CD4-positive, alpha-beta T cell treated with Interleukin-12 subunit alpha and Interleukin-12 subunit beta, for 1 hour (primary cell): ENCODE results near the gene KIFC3.

Source experiments
- DNase-seq: peaks from one replicate; pipeline ENCODE4 v3.0.0-alpha.2; 2020

Gene KIFC3

GRCh38 chr16:57764341-57765159 lies 37.7 kb downstream of the KIFC3 start:
- DNase-seq, result peak; percentile 29

- DNase-seq, result no peak
These were observed 38.3 kb downstream of the KIFC3 start for GRCh38 chr16:57764006-57764340.

GRCh38 chr16:57763285-57764005 lies 38.8 kb downstream of the KIFC3 start:
- DNase-seq, result no peak

DNA sequence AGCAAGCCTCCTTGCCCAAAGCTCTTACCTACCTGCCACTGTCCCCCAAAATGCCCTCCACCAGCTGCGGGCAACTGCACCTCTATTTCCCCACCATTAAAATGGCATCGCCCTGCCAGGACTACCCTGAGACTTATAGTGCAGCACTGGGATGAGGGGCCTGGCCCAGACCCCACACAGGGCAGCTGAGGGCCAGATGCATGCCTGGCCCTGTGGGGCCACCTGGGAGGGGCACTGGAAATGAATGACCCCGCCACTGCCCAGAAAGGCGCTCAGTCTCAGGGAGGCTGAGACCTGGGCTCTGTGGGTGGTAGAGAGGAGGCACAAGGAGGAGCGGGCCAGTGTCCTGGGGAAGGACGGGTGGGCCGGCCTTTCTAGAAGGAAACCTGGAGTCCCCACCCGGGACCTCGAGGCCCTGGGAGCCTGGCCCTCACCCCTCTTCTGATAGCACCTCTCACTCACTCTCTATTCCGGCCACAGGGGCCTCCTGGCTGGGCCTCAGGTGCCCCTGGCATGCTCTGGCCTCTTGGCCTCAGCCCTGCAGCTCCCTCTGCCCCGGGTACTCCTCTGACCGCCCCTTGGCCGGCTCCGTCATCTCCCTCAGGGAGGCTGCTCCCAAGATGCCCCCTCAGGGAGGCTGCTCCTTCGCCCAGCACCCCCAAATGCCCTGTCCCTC lies 39.8 kb downstream of the KIFC3 start:
- DNase-seq, result no peak

DNA sequence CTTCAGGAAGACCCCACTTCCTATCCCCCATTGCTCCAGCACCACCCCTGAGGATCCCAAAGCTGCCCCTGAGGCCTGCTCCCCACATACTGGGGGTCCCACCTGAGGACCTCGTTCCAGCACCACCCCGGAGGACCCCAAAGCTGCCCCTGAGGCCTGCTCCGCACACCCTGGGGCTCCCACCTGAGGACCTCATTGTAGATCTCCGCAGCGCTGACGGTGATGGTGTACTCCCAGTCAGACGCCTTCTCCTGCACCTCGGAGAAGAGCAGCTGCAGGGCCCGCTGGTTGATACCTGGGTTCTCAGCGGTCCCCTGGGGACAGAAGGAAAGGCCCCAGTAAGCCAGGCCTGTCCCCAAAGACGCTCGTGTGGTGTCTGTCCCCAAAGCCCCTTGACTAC lies 40.3 kb downstream of the KIFC3 start:
- no peak for DNase-seq

DNA sequence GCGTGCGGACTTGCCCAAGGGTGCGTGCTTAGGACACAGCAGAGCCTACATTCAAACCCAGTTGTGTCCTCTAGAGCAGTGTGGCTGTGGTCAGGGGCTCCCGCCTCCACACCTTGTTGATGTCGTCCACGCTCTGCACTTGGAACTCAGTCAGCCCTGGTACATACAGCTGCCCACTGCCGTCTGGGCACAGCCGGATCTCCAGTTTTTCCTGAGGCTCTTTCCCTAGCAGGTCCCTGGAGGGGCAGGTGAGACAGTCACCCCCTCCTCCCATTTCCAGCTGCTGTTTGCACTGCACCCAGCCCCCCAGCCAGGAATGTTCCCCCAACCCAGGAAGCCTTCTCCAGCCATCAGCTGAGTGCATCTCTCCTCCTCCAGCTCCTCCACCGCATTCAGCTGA lies 41.0 kb downstream of the KIFC3 start:
- no peak for DNase-seq

DNA sequence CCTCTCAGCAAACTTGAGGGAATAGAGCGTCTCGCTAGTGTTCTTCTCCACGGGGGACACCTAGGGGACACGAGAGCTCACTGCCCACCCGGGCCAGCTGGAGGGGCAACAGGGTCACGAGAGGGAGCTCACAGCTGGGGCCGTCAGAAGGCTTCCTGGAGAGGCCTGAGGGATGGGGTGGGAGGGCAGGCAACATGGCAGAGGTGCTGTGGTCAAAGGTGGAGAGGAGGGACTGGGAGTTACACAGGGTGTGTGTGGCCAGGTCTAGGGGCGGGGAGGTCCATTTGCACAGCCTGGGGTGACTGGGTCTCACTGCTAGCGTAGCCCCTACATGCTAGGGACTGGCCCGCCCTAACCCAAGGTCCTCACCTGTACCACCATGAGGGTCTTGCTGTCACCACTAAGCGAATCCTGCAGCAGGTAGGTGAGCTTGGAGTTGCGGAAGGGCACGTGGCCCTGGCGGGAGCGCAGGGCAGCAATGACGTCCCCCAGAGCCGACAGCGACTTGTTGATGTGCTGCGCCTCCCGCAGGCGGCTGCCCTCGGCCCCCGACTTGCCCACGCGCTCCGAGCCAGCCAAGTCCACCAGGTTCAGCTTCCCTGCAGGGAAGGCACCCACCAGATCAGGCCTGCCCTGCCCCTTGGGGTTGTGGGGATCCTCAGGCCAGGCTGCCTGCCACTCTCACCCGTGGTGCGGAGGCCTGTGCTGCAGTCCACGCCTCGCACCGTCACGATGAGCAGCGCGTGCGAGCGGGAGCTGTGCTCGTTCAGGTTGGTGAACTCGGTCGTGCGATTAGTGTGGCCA lies 41.7 kb downstream of the KIFC3 start:
- DNase-seq, result no peak

- no peak for DNase-seq
These were observed 42.5 kb downstream of the KIFC3 start for GRCh38 chr16:57759541-57760356.

DNA sequence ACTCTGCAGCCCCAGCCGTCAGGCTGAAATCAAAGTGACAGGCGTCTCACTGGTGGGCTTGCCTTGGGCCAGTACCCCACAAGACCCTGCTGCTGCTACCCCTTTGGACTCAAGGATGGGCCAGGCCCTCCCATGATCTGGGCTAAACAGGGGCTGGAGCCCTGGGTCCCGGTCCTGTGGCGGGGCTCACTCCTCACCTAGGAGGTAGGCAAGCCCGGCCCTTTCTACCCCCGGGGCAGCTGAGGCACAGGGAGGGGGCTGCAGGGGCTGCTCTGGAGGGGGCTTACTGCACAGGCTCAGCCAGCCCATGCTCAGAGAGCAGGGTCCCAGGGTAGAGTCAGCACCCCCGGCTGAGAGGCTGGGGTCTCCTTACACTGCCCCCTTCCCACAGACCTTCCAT lies 43.2 kb downstream of the KIFC3 start:
- DNase-seq, result no peak

DNA sequence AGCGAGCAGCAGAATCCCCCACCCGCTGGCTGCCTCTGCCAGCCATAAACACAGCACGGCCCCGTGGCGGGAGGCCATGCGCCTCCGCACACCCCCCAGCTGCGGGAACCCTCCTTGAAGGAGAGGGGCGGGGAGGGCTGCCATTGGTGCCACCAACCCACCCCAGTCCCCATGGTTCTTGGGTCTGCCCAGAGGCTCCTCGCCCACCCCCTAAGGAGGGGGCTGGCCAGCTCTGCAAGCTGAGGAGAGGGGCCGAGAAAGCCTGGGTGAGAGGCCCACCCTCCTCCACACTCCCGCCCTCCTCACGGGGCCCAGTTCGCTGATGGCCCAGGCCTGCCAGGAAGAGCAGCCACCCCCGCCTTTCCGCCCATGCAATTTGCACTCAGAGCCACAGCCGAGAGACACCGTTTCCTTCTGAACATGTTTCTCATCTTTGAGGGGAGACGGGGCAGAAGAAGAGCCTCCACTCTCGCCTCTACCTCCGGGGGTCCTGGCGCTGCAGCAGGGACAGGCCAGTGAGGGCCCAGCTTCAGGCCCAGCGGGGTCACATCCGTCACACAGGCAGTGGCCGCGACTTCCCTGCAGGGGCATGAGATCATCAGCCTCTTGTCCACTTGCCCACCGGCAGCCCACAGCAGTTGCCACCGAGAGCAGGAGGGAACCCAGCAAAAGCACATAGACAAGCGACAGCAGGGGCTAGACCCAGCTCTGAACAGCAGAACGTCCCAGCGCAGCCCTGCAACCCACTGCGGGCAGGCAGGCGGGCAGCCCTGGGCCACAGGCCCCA lies 43.8 kb downstream of the KIFC3 start:
- DNase-seq, result no peak

DNA sequence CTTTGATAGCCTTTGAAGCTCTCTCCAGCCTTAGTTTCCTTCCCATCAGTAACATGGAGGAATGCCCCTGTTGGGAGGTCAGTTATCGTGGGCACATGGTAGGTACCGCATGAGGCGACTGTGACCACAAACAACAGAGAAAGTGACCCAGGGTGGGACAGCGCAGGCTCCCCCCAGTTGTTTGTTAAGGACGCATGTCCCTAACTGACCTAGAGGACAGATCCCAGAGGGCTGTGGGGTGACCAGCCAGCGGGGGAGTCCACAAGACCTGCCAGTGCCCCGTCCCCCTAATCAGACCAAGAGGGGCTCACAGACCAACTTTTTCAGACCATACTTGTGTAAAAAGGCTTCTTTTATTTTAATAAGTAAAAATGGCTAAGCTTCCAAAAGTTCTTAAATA lies 44.4 kb downstream of the KIFC3 start:
- no peak for DNase-seq

GRCh38 chr16:57757326-57757786 lies 44.9 kb downstream of the KIFC3 start:
- peak; percentile 88 for DNase-seq

DNA sequence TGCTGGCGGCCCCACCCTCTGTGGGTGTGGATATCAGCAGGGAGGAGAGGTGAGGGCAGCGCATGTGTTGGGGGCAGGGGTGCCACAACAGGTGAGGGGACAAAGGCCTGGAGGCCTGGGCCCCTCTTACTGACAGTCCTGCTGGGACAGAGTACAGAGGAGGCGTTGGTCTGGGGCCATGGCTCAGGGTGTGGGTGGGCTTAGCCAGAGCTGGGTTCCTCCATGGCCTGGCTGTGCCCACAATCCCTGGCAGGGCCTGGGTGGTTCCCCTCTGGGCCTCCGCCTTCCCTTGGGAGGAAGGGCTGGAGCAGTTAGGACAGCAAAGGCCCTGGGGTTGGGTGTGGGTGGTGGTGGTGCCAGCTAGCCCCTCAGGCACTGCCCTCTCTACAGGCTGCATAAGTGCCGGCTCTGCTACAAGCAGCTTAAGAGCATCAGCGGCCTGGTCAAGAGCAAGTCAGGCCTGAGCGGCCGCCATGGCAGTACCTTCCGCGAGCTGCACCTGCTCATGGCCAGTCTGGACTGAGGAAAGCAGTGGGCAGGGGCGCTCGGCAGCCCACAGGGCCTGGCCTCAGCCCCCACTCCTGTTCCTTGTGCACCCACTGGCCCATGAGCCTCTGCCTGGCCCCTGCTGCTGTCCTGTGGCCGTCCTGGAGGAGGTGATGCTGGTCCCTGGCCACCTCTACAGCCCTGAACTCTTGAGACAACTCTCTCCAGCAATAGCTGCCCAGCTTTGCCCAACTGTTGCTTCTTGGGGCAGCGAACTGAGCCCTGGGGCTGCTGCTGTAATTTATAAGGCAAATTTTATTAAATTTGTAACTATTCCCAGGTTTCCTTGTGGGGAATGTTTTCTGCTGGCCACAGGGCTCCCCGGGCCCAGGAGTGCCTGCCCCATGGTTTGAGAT lies 45.6 kb downstream of the KIFC3 start:
- no peak for DNase-seq

DNA sequence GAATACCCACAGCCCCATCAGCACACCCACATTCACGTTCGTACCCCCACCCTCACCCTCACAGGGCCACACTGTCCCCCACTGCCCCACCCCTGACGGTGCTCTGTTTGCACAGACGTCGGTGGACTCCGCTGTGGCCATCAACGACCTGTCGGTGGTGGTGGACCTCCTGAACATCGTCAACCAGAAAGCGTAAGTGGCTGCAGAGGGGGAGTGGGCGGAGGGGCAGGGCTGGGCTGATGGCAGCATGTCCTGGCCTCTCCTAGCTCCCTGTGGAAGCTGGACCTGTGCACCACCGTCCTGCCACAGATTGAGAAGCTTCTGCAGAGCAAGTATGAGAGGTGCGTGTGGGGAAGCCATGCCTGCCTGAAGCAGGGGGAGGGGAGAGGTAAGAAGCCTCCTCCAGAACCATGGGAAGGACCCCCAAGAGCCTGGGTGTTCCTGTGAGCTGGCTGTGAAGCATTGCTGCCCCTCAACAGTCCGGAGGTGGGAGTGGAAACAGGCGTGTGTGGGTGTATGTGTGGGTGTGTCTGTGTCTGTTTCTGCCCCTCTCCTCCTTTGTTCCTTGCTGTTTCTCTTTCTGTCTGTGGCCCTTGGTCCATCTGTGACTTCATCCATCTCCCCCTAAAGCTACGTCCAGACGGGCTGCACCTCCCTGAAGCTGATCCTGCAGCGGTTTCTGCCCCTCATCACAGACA lies 46.4 kb downstream of the KIFC3 start:
- DNase-seq, result no peak

DNA sequence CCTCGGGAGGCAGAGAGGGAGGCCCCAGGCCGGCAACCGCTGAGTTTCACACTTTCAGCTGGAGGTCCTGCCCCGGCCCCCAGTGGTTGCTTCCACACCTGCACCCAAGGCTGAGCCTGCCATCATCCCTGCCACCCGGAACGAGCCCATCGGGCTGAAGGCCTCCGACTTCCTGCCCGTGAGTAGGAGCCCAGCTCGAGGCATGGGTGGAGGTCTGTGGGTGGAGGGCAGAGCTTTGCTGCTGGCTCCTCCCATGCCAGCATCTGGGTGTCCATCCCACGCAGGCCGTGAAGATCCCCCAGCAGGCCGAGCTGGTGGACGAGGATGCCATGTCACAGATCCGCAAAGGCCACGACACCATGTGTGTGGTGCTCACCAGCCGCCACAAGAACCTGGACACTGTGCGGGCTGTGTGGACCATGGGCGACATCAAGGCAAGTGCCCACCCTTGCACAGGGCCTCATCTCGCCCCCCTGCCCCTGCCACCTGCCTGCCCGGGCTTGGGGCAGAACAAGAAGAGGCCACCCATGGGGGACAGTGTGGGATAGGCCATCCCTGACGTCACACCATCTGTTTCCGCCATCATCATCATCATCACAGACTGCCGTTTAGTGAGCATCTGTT lies 47.1 kb downstream of the KIFC3 start:
- no peak for DNase-seq

GRCh38 chr16:57754354-57755060 lies 47.8 kb downstream of the KIFC3 start:
- no peak for DNase-seq

GRCh38 chr16:57753448-57754353 lies 48.6 kb downstream of the KIFC3 start:
- no peak for DNase-seq
